Spleen (tissue), 13 donors: Measurements from ENCODE around the gene FLT1. TPM values are rescaled to one million over a fixed set of nuclear protein-coding genes. Genes with fewer than 3 reads are reported as not detected.

ENCODE experiments used
- DNase-seq: peaks from one replicate; pipeline ENCODE4 v3.0.0-alpha.2; 2020
- H3K27ac ChIP-seq, 8 donors: fragments of 200-600 bp; sonication (generic) in 7 of 8; 1 replicate in 4 of 8; 2 replicates in 4 of 8; pipeline versions ENCODE4 v1.5.0 to v1.8.0; 2016 to 2021; ENCODE audit warnings: inconsistent platforms in 4 of 8, mild to moderate bottlenecking in 4 of 8, moderate library complexity in 1 of 8
- H3K27me3 ChIP-seq, 7 donors: fragments of 200-600 bp; sonication (generic) in 6 of 7; replicated peaks in 1 of 7; 1 replicate in 4 of 7; 2 replicates in 3 of 7; pipeline versions ENCODE4 v1.5.0 to v1.8.0; 2016 to 2021; ENCODE audit warnings: inconsistent platforms in 3 of 7, mild to moderate bottlenecking in 1 of 7
- H3K36me3 ChIP-seq, 6 donors: fragments of 200-600 bp; sonication (generic) in 5 of 6; 1 replicate in 4 of 6; 2 replicates in 2 of 6; pipeline versions ENCODE4 v1.5.0 to v1.8.0; 2016 to 2021; ENCODE audit warnings: inconsistent platforms in 2 of 6
- H3K4me1 ChIP-seq, 6 donors: fragments of 200-600 bp; sonication (generic) in 5 of 6; 1 replicate in 3 of 6; 2 replicates in 3 of 6; pipeline versions ENCODE4 v1.5.0 to v1.8.0; 2016 to 2021; ENCODE audit warnings: inconsistent platforms in 3 of 6
- H3K4me3 ChIP-seq, 8 donors: fragments of 200-600 bp; sonication (generic) in 7 of 8; 1 replicate in 4 of 8; 2 replicates in 4 of 8; pipeline versions ENCODE4 v1.5.0 to v1.8.0; 2016 to 2021; ENCODE audit warnings: inconsistent platforms in 4 of 8, mild to moderate bottlenecking in 4 of 8, moderate library complexity in 2 of 8
- H3K9me3 ChIP-seq, 8 donors: fragments of 200-600 bp; sonication (generic) in 7 of 8; 1 replicate in 4 of 8; 2 replicates in 4 of 8; pipeline versions ENCODE4 v1.5.0 to v1.8.0; 2016 to 2021; ENCODE audit warnings: inconsistent platforms in 4 of 8
- CTCF ChIP-seq, 11 experiments: fragments of 200-600 bp in 7 of 11; fragments of 450-650 bp in 4 of 11; sonication (generic) in 4 of 11; IDR thresholded peaks in 8 of 11; conservative IDR thresholded peaks in 3 of 11; 1 replicate in 7 of 11; 2 replicates in 4 of 11; pipeline versions ENCODE4 v1.4.0 to v1.8.0; 2016 to 2021; ENCODE audit warnings: antibody characterized with exemption in 11 of 11, inconsistent platforms in 4 of 11, mild to moderate bottlenecking in 1 of 11
- POLR2A ChIP-seq, 3 donors: fragments of 450-650 bp; IDR thresholded peaks; one replicate each; pipeline ENCODE4 v1.5.1; 2017; ENCODE audit warnings: antibody characterized with exemption in 3 of 3, mild to moderate bottlenecking in 1 of 3
- POLR2AphosphoS5 ChIP-seq, 3 donors: sonication (generic); formaldehyde crosslinking; IDR thresholded peaks; one replicate each; pipeline ENCODE4 v1.5.1; 2017; ENCODE audit warnings: antibody characterized with exemption in 3 of 3
- WGBS, 5 donors: extraction: QIAGEN DNeasy Blood & Tissue Kit in 3 of 5; methylation state at CpG; one replicate each; pipeline versions ENCODE4 v1.1.5 to v1.1.7; 2013 to 2018; 5-methylcytosine and 5-hydroxymethylcytosine counted together
- intact Hi-C: fragments of 100-400 bp; cut with DNase I; formaldehyde crosslinking; loops from one replicate; pipeline ENCODE4 v1.15.0; 2023; ENCODE audit warnings: low total_unique reads
- long read RNA-seq, 2 donors: transcript quantifications; one replicate each; lab custom pipeline, GENCODE V29; 2026
- polyA plus RNA-seq, 3 donors: library from polyadenylated mRNA; stranded (reverse); fragments of 200-250 nt; gene quantifications; one replicate each; pipeline ENCODE4 v1.2.1, GENCODE V29; 2013
- total RNA-seq, 7 donors: library from RNA; depleted of rRNA in 3 of 7; stranded (reverse); fragments of >200 nt in 3 of 7; fragmentation: NEBNext Ultra II Directional in 4 of 7; extraction: Animal tissue kit (Norgen Biotek cat#: 25700) in 4 of 7; gene quantifications; one replicate each; pipeline versions ENCODE4 v1.1.0 to v1.2.1, GENCODE V29; 2016 to 2021
- donor health status: healthy with polysubstance abuse.
- donor health status: DM: no; HTN: no; CAD: no; lungs with moderate emphysema.
- donor health status: DM: no; HTN: no; CAD: no.
- donor health status: Bipolar disorder and iron deficiency.
- donor health status: healthy.
- donor health status: DM: no; HTN: no; CAD: no.
- donor health status: DM: yes; HTN: yes; CAD: no.

Gene FLT1, protein sequence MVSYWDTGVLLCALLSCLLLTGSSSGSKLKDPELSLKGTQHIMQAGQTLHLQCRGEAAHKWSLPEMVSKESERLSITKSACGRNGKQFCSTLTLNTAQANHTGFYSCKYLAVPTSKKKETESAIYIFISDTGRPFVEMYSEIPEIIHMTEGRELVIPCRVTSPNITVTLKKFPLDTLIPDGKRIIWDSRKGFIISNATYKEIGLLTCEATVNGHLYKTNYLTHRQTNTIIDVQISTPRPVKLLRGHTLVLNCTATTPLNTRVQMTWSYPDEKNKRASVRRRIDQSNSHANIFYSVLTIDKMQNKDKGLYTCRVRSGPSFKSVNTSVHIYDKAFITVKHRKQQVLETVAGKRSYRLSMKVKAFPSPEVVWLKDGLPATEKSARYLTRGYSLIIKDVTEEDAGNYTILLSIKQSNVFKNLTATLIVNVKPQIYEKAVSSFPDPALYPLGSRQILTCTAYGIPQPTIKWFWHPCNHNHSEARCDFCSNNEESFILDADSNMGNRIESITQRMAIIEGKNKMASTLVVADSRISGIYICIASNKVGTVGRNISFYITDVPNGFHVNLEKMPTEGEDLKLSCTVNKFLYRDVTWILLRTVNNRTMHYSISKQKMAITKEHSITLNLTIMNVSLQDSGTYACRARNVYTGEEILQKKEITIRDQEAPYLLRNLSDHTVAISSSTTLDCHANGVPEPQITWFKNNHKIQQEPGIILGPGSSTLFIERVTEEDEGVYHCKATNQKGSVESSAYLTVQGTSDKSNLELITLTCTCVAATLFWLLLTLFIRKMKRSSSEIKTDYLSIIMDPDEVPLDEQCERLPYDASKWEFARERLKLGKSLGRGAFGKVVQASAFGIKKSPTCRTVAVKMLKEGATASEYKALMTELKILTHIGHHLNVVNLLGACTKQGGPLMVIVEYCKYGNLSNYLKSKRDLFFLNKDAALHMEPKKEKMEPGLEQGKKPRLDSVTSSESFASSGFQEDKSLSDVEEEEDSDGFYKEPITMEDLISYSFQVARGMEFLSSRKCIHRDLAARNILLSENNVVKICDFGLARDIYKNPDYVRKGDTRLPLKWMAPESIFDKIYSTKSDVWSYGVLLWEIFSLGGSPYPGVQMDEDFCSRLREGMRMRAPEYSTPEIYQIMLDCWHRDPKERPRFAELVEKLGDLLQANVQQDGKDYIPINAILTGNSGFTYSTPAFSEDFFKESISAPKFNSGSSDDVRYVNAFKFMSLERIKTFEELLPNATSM (N-terminal part only)
- total RNA-seq, result 10 to 100 TPM; 48.8 to 70.6 (median 61.1) TPM
- 1 to 10 TPM; 1.2 to 4.2 (median 3.5) TPM for polyA plus RNA-seq
- long read RNA-seq, donor 1, full-length matches to known transcripts, result 6 of 15 reads
- long read RNA-seq, donor 1, partial matches to known transcripts, result 9 of 15 reads
- long read RNA-seq, donor 1, other reads (novel, unspliced or antisense), result 0 of 15 reads
- long read RNA-seq, donor 2, full-length matches to known transcripts, result 5 of 5 reads
- long read RNA-seq, donor 2, partial matches to known transcripts, result 0 of 5 reads
- long read RNA-seq, donor 2, other reads (novel, unspliced or antisense), result 0 of 5 reads

- Histone ChIP-seq H3K4me1 (peaks cover 15 to 62% (median 38%) of the 10 kb centered on the region in 6 donors), H3K4me3 (peak within 1 kb of the TSS; percentile 49 to 80 (median 60)), H3K36me3 (no peaks in the 10 kb centered on the region), H3K27ac (peak within 1 kb of the TSS in 7 of 8 donors; percentile 61 to 80 (median 79)), H3K27me3 (peaks cover 3 to 85% (median 60%) of the 10 kb centered on the region in 7 donors), H3K9me3 (no peaks in the 10 kb centered on the region)
- 0 to 4% (median 1%) methylated on average over 22 to 84 of the region's 84 CpGs for WGBS, 5 donors
- intact Hi-C loops, result loop anchor here (10.0 kb wide), 1 partner anchor 140 kb away; no protein-coding TSS in a partner anchor
- peak; percentile 85 for DNase-seq
- TF ChIP-seq CTCF (IDR thresholded peaks at IDR 0.05 in 8 of 11, conservative IDR thresholded peaks at IDR 0.05 in 3 of 11) (peak in 1 of 11 experiments; percentile 14), POLR2AphosphoS5 (IDR thresholded peaks at IDR 0.05) (peak; percentile 79 to 89 (median 86)), POLR2A (IDR thresholded peaks at IDR 0.05) (peak in 1 of 3 donors; percentile 50)
These were observed at the start of gene FLT1 for GRCh38 chr13:28494778-28495537. Gene FLT1 (minus strand): TSS chr13:28495128. CDS start chr13:28494843, 285 bp downstream.

DNA sequence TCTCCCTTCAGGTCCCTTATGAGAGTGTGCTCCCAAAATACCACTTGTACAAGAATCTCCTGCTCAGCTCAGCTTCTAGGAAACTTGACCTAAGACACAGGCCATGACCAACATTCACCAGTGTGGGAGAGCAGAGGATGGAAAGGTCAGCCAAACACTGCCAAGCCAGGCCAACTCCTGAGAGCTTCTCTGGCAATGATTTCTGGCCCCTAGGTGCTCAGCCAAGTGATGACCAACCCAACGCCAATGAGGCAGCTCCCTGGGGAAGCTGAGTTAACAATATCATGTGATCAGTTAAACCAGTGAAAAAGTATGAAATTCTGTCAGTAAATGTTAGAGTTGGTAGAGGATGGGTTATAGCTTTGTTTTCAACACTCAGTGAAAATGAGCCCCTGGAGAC, 49.1 kb upstream of the FLT1 start:
- H3K4me1 ChIP-seq, result no peaks in the 10 kb centered on the region
- H3K36me3 ChIP-seq, result no peaks in the 10 kb centered on the region
- H3K9me3 ChIP-seq, result peaks cover 0 to 20% (median 8%) of the 10 kb centered on the region in 8 donors
- intact Hi-C loops, result no loop called here
- no peak overlapping the region for H3K27ac ChIP-seq
- H3K4me3 ChIP-seq, result no peak overlapping the region
- WGBS, 5 donors, result 67 to 100% (median 78%) methylated on average over 1 of the region's 1 CpG
- no peak for DNase-seq
- H3K27me3 ChIP-seq, result peaks cover 0 to 13% (median 0%) of the 10 kb centered on the region in 7 donors
- TF ChIP-seq CTCF (IDR thresholded peaks at IDR 0.05 in 8 of 11, conservative IDR thresholded peaks at IDR 0.05 in 3 of 11) (no peak), POLR2AphosphoS5 (IDR thresholded peaks at IDR 0.05) (no peak), POLR2A (IDR thresholded peaks at IDR 0.05) (no peak)

DNA sequence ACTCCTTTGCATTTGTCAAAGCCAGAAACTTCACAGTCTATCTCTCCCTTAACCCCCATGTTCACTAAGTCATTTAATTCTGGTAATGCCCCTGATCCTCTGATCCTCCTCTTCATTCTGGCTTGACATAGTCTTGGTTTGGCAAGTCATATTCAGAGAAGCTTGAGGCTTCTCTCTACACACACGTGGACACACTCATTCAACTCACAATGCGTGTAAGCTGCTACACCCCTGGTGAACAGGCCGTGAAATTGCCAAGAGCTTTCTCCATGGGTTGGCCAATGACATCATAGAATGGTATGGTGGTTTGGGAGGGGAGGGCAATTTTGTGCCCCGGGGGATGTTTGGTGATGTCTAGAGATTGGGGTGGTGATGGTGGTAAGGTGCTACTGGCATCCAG, 47.9 kb upstream of the FLT1 start:
- no peak for DNase-seq
- no peaks in the 10 kb centered on the region for H3K36me3 ChIP-seq
- intact Hi-C loops, result no loop called here
- 75 to 91% (median 89%) methylated on average over 4 of the region's 4 CpGs for WGBS, 5 donors
- H3K27ac ChIP-seq, result no peak overlapping the region
- TF ChIP-seq CTCF (IDR thresholded peaks at IDR 0.05 in 8 of 11, conservative IDR thresholded peaks at IDR 0.05 in 3 of 11) (no peak), POLR2A (IDR thresholded peaks at IDR 0.05) (no peak), POLR2AphosphoS5 (IDR thresholded peaks at IDR 0.05) (no peak)
- peaks cover 0 to 7% (median 0%) of the 10 kb centered on the region in 7 donors for H3K27me3 ChIP-seq
- peaks cover 0 to 20% (median 8%) of the 10 kb centered on the region in 8 donors for H3K9me3 ChIP-seq
- H3K4me1 ChIP-seq, result no peaks in the 10 kb centered on the region
- no peak overlapping the region for H3K4me3 ChIP-seq
